ENCODE results near the gene GET4. TPM values are rescaled to one million over a fixed set of nuclear protein-coding genes. Genes with fewer than 3 reads are reported as not detected.

The GET4 gene
- total RNA-seq, 6 experiments from 2014 or later: 21.3 to 26.3 (median 25.5) TPM

DNA sequence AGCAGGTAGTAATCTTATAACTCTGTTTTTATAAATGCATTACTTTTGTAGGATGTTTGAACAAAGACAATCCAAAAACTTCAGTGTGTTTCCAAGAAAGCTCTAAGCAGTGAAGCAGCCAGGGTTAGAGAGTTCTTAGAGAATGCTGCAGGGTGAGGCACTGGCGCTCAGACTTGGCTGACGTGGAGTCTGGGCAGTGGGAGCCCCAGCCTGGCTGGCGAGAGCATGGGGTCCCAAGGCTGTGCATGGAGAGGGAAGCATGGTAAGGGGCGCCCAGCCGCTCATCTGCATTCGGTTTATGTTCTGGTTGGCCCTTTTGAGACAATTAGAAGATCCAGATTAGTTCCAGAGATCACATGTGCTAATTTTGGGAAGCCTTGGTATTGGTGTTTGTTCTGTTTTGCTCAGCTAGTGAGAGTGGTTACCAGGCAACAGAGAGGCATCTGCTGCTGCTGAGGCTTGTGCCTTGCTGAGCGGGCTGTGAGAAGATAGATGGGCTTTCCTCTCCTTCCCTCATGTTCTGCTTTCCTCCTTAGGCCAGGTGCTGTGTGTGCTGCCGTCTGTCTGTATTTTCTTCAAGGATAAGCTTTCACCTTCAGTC is 33.8 kb upstream of the GET4 start:
- Mint-ChIP-seq H3K9me3 (no peaks in the 10 kb centered on the region; the same call in 1 of the 2 replicates), H3K4me3 (no peak overlapping the region), H3K4me1 (ENCODE audit: low read depth) (no peaks in the 10 kb centered on the region), H3K36me3 (ENCODE audit: low read depth) (peaks cover 15% of the 10 kb centered on the region), H3K27ac (no peak overlapping the region; the same call in 1 of the 2 replicates), H3K27me3 (ENCODE audit: insufficient read depth) (no peaks in the 10 kb centered on the region; the same call in 1 of the 2 replicates)
- TF ChIP-seq, protein P1, sequence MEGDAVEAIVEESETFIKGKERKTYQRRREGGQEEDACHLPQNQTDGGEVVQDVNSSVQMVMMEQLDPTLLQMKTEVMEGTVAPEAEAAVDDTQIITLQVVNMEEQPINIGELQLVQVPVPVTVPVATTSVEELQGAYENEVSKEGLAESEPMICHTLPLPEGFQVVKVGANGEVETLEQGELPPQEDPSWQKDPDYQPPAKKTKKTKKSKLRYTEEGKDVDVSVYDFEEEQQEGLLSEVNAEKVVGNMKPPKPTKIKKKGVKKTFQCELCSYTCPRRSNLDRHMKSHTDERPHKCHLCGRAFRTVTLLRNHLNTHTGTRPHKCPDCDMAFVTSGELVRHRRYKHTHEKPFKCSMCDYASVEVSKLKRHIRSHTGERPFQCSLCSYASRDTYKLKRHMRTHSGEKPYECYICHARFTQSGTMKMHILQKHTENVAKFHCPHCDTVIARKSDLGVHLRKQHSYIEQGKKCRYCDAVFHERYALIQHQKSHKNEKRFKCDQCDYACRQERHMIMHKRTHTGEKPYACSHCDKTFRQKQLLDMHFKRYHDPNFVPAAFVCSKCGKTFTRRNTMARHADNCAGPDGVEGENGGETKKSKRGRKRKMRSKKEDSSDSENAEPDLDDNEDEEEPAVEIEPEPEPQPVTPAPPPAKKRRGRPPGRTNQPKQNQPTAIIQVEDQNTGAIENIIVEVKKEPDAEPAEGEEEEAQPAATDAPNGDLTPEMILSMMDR (IDR thresholded peaks at IDR 0.05): no peak
- DNase-seq: no peak

DNA sequence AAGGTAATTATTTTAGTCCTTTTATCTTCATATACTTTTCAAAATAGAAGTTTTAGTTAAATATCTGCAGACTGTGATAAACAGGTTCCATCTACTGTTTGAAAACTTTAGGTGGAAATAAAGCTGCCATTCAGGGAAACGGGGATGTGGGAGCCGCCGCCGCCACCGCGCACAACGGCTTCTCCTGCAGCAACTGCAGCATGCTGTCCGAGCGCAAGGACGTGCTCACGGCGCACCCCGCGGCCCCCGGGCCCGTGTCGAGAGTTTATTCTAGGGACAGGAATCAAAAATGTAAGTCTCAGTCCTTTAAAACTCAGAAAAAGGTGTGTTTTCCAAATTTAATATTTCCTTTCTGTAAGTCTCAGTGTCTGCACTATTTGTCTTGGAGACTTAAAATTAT is 33.1 kb upstream of the GET4 start:
- H3K4me1 Mint-ChIP-seq (ENCODE audit: low read depth): no peaks in the 10 kb centered on the region
- DNase-seq: no peak
- TF ChIP-seq, protein P1 (IDR thresholded peaks at IDR 0.05): no peak
- H3K27ac Mint-ChIP-seq: no peak overlapping the region
- H3K36me3 Mint-ChIP-seq (ENCODE audit: low read depth): peaks cover 17% of the 10 kb centered on the region
- H3K9me3 Mint-ChIP-seq: no peaks in the 10 kb centered on the region; the same call in 1 of the 2 replicates
- no peaks in the 10 kb centered on the region; the same call in 1 of the 2 replicates for H3K27me3 Mint-ChIP-seq (ENCODE audit: insufficient read depth)
- H3K4me3 Mint-ChIP-seq: no peak overlapping the region

DNA sequence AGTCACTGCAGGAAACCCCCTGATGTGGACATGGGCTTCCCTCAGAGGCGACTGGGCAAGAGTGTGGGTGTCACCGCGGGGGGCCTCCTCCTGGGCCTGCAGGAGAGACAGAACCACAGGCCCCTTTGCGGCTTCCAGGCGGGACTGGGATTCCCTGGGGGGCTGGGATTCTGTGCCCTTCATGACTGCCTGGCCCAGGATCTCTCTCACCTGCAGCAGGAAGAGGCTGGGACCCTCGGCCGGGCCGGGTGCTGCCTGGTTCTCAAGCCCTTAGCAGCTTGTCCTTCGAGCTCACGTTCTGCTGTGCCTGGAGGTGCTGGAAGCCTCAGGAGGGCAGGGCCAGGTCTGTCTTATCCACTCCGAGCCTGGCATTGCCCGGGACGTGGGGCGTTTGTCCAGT is 32.3 kb upstream of the GET4 start:
- peaks cover 23% of the 10 kb centered on the region for H3K36me3 Mint-ChIP-seq (ENCODE audit: low read depth)
- no peaks in the 10 kb centered on the region for H3K4me1 Mint-ChIP-seq (ENCODE audit: low read depth)
- no peaks in the 10 kb centered on the region; the same call in 1 of the 2 replicates for H3K9me3 Mint-ChIP-seq
- H3K4me3 Mint-ChIP-seq: no peak overlapping the region
- H3K27ac Mint-ChIP-seq: no peak overlapping the region
- TF ChIP-seq, protein P1 (IDR thresholded peaks at IDR 0.05): no peak
- no peaks in the 10 kb centered on the region; the same call in 1 of the 2 replicates for H3K27me3 Mint-ChIP-seq (ENCODE audit: insufficient read depth)
- no peak for DNase-seq

DNA sequence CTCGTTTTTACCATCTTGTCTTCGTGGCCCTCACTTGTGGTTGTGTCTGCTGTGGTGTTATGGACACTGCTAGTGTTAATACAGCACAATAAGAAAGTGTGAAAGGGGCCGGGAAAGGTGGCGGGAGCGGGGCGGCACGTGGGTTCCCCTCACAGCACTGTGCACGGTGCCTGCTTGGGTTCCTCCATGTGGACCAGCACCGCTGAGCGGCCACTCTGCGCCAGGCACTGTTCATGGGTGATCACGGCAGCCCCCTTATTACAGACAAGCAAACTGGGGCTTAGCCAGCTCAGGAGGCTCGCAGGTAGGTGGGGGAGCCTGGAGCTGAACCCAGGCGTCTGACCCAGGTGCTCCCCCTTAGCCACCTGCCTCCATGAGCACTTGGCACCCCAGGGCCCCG is 31.8 kb upstream of the GET4 start:
- H3K27me3 Mint-ChIP-seq (ENCODE audit: insufficient read depth): no peaks in the 10 kb centered on the region; the same call in 1 of the 2 replicates
- no peaks in the 10 kb centered on the region for H3K4me1 Mint-ChIP-seq (ENCODE audit: low read depth)
- no peak overlapping the region for H3K27ac Mint-ChIP-seq
- no peaks in the 10 kb centered on the region; the same call in 1 of the 2 replicates for H3K9me3 Mint-ChIP-seq
- no peak overlapping the region for H3K4me3 Mint-ChIP-seq
- peaks cover 28% of the 10 kb centered on the region for H3K36me3 Mint-ChIP-seq (ENCODE audit: low read depth)
- TF ChIP-seq, protein P1 (IDR thresholded peaks at IDR 0.05): no peak
- DNase-seq: no peak

DNA sequence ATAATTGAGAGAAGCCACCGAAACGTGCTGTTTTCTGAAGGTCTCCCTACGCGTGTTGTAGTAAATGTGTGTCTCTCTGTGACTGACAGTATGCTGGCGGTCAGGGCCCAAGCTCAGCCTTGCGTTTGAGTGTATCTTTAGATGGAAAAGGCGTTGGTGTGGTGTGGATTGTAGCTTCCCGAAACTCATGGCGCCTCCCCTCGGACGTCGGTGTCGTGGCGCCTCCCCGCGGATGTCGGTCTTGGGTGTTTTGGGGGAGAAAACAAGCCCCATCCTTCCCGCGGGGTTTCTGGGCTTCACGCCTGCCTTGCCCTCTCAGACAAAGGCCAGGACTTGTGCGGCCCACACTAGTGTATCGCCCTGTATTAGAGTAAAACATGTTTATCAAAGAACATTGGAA is 31.3 kb upstream of the GET4 start:
- Mint-ChIP-seq H3K4me3 (no peak overlapping the region), H3K27me3 (ENCODE audit: insufficient read depth) (no peaks in the 10 kb centered on the region; the same call in 1 of the 2 replicates), H3K36me3 (ENCODE audit: low read depth) (peaks cover 27% of the 10 kb centered on the region), H3K4me1 (ENCODE audit: low read depth) (no peaks in the 10 kb centered on the region), H3K9me3 (no peaks in the 10 kb centered on the region; the same call in 1 of the 2 replicates), H3K27ac (no peak overlapping the region)
- DNase-seq: no peak
- TF ChIP-seq, protein P1 (IDR thresholded peaks at IDR 0.05): no peak

All from HFFc6 (cell line).